ENCODE measurements around the gene SUGP2. TPM values are rescaled to one million over a fixed set of nuclear protein-coding genes. Genes with fewer than 3 reads are reported as not detected.

Gene SUGP2
- total RNA-seq (10 to 100 TPM; 29.1 to 81.9 (median 57.0) TPM), polyA plus RNA-seq (10 to 100 TPM; 27.0 to 37.1 TPM)
- long read RNA-seq, donor 1, transcript SUGP2-202 (11 exons, 3,640 nt): major isoform, 11 of 58 reads
- long read RNA-seq, donor 1, partial matches to known transcripts: 26 of 58 reads
- long read RNA-seq, donor 1, other reads (novel, unspliced or antisense): 21 of 58 reads
- long read RNA-seq, donor 2, transcript SUGP2-202 (11 exons, 3,640 nt): major isoform, 9 of 159 reads
- long read RNA-seq, donor 2, partial matches to known transcripts: 148 of 159 reads
- long read RNA-seq, donor 2, other reads (novel, unspliced or antisense): 0 of 159 reads
- long read RNA-seq, donor 3, full-length matches to known transcripts: 30 of 85 reads
- long read RNA-seq, donor 3, partial matches to known transcripts: 11 of 85 reads
- long read RNA-seq, donor 3, other reads (novel, unspliced or antisense): 44 of 85 reads

DNA sequence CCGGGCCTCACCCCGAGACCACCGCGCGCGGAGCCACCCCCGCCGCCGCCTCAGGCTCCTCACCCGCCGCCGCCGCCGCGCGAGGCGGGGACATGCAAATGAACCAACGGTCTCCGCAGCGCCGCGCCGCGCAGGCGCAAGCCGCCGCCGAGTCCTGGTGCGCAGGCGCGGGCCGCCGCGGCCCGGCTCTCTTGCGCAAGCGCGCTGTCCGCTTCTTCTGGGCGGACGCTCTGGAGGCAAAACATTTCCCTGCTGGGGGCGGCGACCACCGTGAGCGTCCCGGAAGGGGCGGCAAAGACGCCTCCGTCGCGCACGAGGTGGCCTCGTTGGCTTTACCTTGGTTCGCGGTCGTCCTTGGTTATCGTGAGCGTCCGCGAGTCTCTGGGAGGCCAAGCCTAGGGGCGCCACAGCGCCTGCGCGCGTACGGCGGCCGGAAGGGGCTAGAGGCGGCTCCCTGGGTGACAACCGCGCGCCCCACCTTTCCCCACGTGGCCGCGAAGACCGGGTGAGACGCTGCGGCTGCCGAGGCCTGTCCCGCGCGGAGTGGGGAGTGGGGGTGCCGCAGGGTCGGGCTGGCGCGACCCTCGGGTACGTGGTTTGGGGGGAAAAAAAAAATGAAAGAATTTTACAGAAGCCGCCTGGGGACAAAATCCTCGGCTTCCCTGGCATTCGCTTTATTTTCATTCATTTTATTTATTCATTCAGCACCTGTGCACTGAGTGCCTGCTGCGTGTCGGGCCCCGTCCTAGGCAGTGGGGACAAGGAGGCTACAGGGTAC is at the start of gene SUGP2, which contains the start of gene ARMC6:
TSS of gene SUGP2 (minus strand) at position 92 of the 778 bp plus-strand sequence. CDS start 2,446 bp downstream, outside the sequence.
TSS of gene ARMC6 (plus strand) at position 178 of the 778 bp plus-strand sequence. CDS start 607 bp downstream, outside the sequence.
- Histone ChIP-seq H3K27ac (peak within 1 kb of the TSS; percentile 72 to 93), H3K4me3 (peak within 1 kb of the TSS; percentile 83), H3K36me3 (no peaks in the 10 kb centered on the region), H3K9me3 (no peaks in the 10 kb centered on the region), H3K4me1 (ENCODE audit: insufficient read depth) (peaks cover 7% of the 10 kb centered on the region), H3K27me3 (no peaks in the 10 kb centered on the region)
- TF ChIP-seq POLR2A (IDR thresholded peaks at IDR 0.05): peak; percentile 53
- no peak for TF ChIP-seq EP300 (IDR thresholded peaks at IDR 0.05)
- TF ChIP-seq, protein P1, sequence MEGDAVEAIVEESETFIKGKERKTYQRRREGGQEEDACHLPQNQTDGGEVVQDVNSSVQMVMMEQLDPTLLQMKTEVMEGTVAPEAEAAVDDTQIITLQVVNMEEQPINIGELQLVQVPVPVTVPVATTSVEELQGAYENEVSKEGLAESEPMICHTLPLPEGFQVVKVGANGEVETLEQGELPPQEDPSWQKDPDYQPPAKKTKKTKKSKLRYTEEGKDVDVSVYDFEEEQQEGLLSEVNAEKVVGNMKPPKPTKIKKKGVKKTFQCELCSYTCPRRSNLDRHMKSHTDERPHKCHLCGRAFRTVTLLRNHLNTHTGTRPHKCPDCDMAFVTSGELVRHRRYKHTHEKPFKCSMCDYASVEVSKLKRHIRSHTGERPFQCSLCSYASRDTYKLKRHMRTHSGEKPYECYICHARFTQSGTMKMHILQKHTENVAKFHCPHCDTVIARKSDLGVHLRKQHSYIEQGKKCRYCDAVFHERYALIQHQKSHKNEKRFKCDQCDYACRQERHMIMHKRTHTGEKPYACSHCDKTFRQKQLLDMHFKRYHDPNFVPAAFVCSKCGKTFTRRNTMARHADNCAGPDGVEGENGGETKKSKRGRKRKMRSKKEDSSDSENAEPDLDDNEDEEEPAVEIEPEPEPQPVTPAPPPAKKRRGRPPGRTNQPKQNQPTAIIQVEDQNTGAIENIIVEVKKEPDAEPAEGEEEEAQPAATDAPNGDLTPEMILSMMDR (IDR thresholded peaks at IDR 0.05): peak in 2 of 3 donors; percentile 28 to 48
- 0 to 1% (median 0%) methylated on average over 62 to 94 of the region's 94 CpGs for WGBS, 3 donors
- intact Hi-C loops (cut with DNase I): no loop called here
- peak; percentile 82 to 93 (median 86) for DNase-seq

DNA sequence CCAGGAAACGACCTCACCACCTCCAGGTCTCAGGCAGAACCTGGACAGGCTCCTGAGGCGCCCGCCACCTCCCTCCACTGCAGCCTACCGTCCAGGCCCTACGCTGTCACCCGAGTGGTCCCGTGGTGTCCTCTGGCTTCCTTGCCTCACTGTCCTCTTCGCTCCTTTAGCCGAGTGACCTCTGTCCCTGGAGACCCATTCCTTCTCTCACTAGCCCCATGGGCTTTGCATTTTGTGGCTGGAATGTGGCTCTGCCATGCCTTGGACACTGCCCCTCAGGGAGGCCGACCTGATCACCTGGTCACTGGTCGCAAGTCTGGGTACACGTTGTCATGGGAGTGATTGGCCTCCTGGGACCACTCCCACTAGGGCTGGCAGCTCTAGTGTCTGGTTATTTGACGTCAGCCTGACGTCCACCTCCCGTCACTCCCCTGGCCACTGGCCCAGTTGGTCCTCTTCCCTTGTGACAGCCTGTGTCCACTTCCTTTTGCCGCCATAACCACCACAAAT is 48.4 kb upstream of the SUGP2 start:
- Histone ChIP-seq H3K27me3 (no peaks in the 10 kb centered on the region), H3K9me3 (no peaks in the 10 kb centered on the region), H3K27ac (no peak overlapping the region), H3K4me1 (ENCODE audit: insufficient read depth) (no peaks in the 10 kb centered on the region), H3K36me3 (no peaks in the 10 kb centered on the region), H3K4me3 (no peak overlapping the region)
- intact Hi-C loops (cut with DNase I): no loop called here
- DNase-seq: peak in 1 of 5 donors; percentile 42
- WGBS, 3 donors: 78 to 81% (median 79%) methylated on average over 16 of the region's 16 CpGs
- TF ChIP-seq EP300 (IDR thresholded peaks at IDR 0.05) (no peak), POLR2A (IDR thresholded peaks at IDR 0.05) (no peak)
- TF ChIP-seq, protein P1 (IDR thresholded peaks at IDR 0.05): no peak

- 92 to 97% (median 97%) methylated on average over 1 of the region's 1 CpG for WGBS, 3 donors
- no peak for TF ChIP-seq POLR2A (IDR thresholded peaks at IDR 0.05)
- TF ChIP-seq, protein P1 (IDR thresholded peaks at IDR 0.05): no peak
- no peak for TF ChIP-seq EP300 (IDR thresholded peaks at IDR 0.05)
- H3K36me3 ChIP-seq: no peaks in the 10 kb centered on the region
- no peak overlapping the region for H3K27ac ChIP-seq
- no peaks in the 10 kb centered on the region for H3K4me1 ChIP-seq (ENCODE audit: insufficient read depth)
- H3K27me3 ChIP-seq: no peaks in the 10 kb centered on the region
- no peaks in the 10 kb centered on the region for H3K9me3 ChIP-seq
- intact Hi-C loops (cut with DNase I): no loop called here
- H3K4me3 ChIP-seq: no peak overlapping the region
- DNase-seq: no peak
Observed at GRCh38 chr19:19079571-19079970, 46.3 kb upstream of the SUGP2 start.

DNA sequence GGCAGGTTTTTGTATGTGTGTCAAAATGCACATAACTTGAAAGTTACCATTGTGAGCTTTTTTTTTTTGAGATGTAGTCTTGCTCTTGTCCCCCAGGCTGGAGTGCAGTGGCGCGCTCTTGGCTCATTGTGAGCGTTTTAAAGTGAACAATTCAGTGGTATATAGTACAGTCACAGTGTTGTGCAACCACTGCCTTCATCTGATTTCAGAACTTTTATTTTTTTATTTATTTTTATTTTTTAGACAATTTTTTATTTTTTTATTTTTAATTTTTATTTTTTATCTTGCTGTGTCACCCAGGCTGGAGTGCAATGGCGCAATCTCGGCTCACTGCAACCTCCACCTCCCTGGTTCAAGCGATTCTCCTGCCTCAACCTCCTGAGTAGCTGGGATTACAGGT is 45.5 kb upstream of the SUGP2 start:
- Histone ChIP-seq H3K4me1 (ENCODE audit: insufficient read depth) (no peaks in the 10 kb centered on the region), H3K27ac (no peak overlapping the region), H3K36me3 (no peaks in the 10 kb centered on the region), H3K4me3 (no peak overlapping the region), H3K27me3 (no peaks in the 10 kb centered on the region), H3K9me3 (no peaks in the 10 kb centered on the region)
- DNase-seq: no peak
- 94 to 97% (median 95%) methylated on average over 6 of the region's 6 CpGs for WGBS, 3 donors
- intact Hi-C loops (cut with DNase I): no loop called here
- TF ChIP-seq POLR2A (IDR thresholded peaks at IDR 0.05) (no peak), EP300 (IDR thresholded peaks at IDR 0.05) (no peak)
- TF ChIP-seq, protein P1 (IDR thresholded peaks at IDR 0.05): no peak
